GM10266 (cell line): ENCODE results near the gene TMEM171.

Experiments used
- DNase-seq: peaks from one replicate; pipeline ENCODE4 v3.0.0; 2012; ENCODE audit errors: extremely low spot score
- CTCF ChIP-seq: IDR thresholded peaks from 2 replicates; pipeline ENCODE4 v1.5.1; 2012; ENCODE audit warnings: mild to moderate bottlenecking, low read depth; ENCODE audit not compliant: control insufficient read depth, insufficient read depth; ENCODE audit errors: missing control alignments

TMEM171 gene

GRCh38 chr5:73152411-73153388 lies 32.3 kb downstream of the TMEM171 start:
- TF ChIP-seq CTCF = no peak

GRCh38 chr5:73153513-73153912 lies 33.1 kb downstream of the TMEM171 start:
- no peak for TF ChIP-seq CTCF
- DNase-seq = no peak

More at GRCh38 chr5:73152411-73153388, 32.3 kb downstream of the TMEM171 start:
- no peak for DNase-seq

- no peak for DNase-seq
- TF ChIP-seq CTCF = no peak
These were observed 34.0 kb downstream of the TMEM171 start for GRCh38 chr5:73154208-73155006.

- DNase-seq = no peak
- TF ChIP-seq CTCF = no peak
These were observed 35.2 kb downstream of the TMEM171 start for GRCh38 chr5:73155271-73156222.

- TF ChIP-seq CTCF = no peak
- no peak for DNase-seq
These were observed 37.3 kb downstream of the TMEM171 start for GRCh38 chr5:73157414-73158303.

- no peak for TF ChIP-seq CTCF
- DNase-seq = no peak
These were observed 37.9 kb downstream of the TMEM171 start for GRCh38 chr5:73158313-73158712.
